HG03378 (cell line): ENCODE measurements around the gene OR51E1.

ENCODE experiments used
- ATAC-seq: cut with Tn5 transposase; IDR thresholded peaks from one replicate; pipeline ENCODE4 v1.9.1; 2021; ENCODE audit warnings: mild to moderate bottlenecking, moderate library complexity; ENCODE audit not compliant: unreplicated experiment

The OR51E1 gene

GRCh38 chr11:4647766-4648165 is 4.0 kb downstream of the OR51E1 start:
- no peak for ATAC-seq

DNA sequence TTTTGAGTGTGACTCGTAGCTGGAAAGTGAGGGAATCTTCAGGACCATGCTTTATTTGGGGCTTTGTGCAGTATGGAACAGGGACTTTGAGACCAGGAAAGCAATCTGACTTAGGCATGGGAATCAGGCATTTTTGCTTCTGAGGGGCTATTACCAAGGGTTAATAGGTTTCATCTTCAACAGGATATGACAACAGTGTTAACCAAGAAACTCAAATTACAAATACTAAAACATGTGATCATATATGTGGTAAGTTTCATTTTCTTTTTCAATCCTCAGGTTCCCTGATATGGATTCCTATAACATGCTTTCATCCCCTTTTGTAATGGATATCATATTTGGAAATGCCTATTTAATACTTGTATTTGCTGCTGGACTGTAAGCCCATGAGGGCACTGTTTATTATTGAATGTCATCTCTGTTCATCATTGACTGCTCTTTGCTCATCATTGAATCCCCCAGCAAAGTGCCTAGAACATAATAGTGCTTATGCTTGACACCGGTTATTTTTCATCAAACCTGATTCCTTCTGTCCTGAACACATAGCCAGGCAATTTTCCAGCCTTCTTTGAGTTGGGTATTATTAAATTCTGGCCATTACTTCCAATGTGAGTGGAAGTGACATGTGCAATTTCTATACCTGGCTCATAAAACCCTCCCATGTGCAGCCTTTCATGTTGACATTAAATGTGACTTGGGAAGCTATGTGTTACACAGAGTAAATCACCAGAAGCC is 11.0 kb downstream of the OR51E1 start:
- no peak for ATAC-seq

GRCh38 chr11:4658629-4659445 is 15.1 kb downstream of the OR51E1 start:
- ATAC-seq, result no peak

DNA sequence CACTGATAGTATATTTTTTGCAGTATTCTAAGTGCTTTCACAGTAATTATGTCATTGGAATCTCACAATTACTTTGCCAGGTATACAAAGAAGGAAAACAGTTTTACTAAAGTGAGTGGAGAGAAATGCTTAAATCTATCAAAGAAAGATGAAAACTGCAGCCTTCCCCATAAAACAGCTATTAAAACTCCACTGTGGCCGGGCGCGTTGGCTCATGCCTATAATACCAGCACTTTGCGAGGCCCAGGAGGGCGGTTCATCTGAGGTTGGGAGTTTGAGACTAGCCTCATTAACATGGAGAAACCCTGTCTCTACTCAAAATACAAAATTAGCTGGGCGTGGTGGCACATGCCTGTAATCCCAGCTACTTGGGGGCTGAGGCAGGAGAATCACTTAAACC is 19.1 kb downstream of the OR51E1 start:
- no peak for ATAC-seq

DNA sequence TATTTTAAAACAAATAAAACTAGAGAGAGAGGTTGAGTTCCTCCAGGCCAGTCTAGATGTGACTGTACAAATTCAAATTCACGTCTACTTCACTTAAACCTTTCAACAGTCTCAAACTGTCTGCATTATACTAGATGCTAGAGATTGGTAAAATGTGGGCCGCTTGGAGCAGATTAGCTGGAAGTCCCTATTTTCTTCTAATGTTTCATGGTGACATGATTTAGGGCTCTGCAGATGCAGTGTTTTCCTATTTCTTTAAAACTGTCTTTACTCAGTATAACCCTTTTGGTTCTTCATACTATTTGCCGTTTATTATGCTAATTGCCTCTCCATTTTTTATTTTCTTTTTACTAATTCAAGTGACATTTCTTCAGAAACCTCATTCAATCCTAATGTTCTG is 20.4 kb downstream of the OR51E1 start:
- no peak for ATAC-seq

DNA sequence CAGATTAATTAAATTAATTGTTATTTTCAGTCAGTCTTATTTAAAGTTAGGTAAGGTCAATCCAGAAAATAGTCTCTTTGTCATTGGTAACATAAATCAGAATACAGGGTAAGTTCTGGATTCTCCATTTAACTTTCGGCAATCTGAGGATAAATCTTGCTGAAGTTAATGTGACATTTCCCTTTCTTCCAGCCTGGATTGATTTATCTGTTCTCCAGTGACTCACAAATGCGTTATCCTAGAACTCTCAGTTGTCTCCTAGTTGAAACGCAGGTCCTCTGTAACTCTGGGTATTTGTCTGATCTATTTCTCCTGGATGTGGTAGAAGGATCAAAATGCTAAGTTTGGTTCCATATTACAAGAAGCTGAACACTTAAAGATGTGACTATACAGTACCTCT is 21.0 kb downstream of the OR51E1 start:
- no peak for ATAC-seq

GRCh38 chr11:4665424-4665823 is 21.6 kb downstream of the OR51E1 start:
- no peak for ATAC-seq

- no peak for ATAC-seq
Measured at GRCh38 chr11:4671741-4672140, 28.0 kb downstream of the OR51E1 start.

GRCh38 chr11:4672470-4672869 is 28.7 kb downstream of the OR51E1 start:
- no peak for ATAC-seq

- ATAC-seq, result no peak
Measured at GRCh38 chr11:4673781-4674180, 30.0 kb downstream of the OR51E1 start.

- ATAC-seq, result no peak
Measured at GRCh38 chr11:4677948-4678347, 34.2 kb downstream of the OR51E1 start.

GRCh38 chr11:4680341-4680740 is 36.6 kb downstream of the OR51E1 start:
- no peak for ATAC-seq

DNA sequence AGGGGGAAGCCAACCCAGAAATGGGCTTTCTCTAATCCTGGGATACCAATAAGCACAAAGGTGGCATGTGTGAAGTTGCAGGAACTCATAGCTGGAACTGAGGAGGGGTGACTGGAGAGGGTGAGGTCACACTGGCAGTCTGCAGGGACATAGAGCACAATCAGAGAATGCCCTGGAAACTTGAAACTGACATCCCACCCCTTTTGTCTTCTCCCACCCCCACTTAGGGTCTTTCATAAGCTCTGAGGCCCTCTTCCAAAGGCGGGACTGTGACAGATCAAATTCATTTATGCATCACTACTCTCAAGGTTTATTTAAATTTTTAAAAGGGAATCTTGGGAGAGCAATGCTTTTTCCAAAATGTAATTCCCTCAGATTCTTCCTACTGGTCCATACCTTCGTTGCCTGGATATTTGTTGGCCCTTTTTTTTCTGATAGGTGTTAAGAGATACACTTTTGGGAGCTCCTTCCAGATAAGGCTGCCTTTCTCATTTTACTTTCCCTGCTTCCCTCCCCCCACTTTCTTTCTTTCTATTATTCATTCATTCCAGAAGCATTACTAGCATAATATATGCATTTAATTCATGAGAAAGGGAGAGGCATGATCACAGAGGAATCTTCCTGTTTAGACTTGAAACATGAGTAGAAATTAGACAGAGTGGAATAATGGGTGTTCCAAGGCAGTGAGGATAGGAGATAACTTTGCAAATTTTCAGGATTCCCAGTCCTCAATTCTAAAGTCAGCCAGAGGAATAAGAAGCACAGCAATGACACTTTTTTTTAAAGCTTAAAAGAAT is 39.0 kb downstream of the OR51E1 start:
- no peak for ATAC-seq

- no peak for ATAC-seq
Measured at GRCh38 chr11:4684631-4685285, 41.0 kb downstream of the OR51E1 start.

DNA sequence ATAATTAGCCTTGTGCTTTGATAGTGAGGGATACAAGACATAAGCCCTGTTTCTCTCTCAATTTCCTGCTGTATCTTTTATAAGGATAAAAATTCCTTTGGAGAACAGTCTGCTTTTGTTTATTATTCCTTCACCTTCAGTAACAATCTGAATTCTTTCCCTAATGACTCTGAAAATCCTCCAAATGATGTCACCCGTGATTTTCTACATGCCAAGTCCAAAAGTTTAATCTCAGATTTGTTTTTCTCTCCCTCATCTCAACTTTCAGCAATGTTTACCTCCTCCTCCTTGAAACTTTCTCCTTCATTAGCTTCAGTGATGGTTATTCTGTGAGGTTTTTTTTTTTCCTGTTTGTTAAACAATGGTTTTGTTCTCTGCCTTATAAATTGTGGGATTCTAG is 51.7 kb downstream of the OR51E1 start:
- no peak for ATAC-seq

GRCh38 chr11:4697585-4697984 is 53.8 kb downstream of the OR51E1 start, which contains the start of gene OR51E2:
Gene OR51E2, minus strand, starts transcription at chr11:4697853. Its CDS starts 15,142 bp downstream, at chr11:4682711.
- no peak for ATAC-seq

DNA sequence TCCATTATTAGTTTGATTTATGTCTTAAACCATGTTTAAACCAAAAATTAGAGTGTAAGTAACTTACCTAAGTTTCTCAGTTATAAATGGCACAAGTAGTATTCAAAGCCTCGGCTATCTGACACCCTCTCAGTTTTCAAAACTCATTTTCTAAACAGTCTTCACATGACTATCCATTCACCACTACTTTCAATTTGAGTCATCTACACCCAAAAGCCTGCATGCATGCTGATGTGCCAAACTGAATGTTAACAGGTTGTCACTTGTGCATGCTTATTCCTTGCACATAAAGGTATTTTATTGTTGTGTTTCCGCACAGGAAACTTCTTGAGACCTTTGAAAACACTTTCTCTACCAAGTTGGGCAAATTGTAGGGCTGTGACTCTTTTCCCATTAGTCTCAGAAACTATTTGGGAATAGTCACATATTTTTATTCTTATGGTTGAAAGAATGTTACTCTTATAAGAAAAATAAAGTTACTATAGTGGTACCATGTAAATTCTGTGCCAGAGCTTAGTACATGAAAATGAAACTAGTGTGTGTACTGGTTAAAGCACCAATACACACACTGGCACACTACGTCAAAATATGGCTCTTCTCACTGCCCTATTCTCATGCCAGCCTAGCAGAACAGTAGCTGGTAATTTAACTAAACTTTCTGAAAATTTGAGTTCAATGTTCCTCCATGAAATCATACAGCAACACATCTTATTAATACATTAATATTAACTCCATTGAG is 56.1 kb downstream of the OR51E1 start:
- ATAC-seq, result peak; percentile 96

- no peak for ATAC-seq
Measured at GRCh38 chr11:4700436-4700820, 56.6 kb downstream of the OR51E1 start.

DNA sequence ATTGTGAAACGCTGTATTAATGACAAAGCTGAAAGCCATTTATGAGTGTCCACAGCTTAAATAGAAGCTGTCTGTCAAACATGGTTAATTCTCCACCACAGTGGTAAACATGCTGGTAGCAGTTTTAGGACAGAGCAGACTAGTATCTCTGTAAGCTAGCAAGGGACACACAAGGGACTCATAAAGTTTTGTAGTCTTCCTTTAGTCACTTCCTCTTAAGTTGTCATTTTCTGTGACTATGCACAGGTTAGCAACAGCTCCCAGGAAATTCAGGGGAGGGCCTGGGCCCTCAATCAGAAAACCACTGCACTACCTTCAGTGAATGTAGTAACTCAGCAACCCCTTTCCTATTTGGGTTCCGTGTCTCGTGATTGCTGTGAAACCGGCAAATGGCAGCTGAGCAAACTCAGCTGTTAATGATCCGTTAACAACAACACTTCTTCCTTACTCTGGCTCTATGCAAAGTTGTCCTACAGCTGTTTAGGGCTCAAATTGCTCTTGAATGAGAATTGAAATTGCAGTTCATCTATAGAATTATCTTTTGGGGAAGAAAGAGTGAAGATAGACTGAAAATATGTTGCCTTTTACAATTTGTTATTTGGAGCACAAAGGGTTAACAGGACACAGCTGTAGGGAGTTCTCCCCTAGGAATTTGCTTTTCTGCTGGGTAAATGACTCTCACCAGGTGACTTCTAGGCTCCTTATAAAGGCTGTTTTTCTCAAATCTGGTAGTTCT is 60.4 kb downstream of the OR51E1 start, which contains the start of gene MMP26:
TSS of gene MMP26 (plus strand) at position 731 of the 736 bp plus-strand sequence.
- ATAC-seq, result no peak
